Iris pigment epithelial cell (primary cell): ENCODE data around the gene STARD10.

Source experiments
- DNase-seq: peaks from one replicate; pipeline ENCODE4 v3.0.0-alpha.2; 2011; ENCODE audit warnings: low read depth

Gene STARD10

GRCh38 chr11:72724851-72725723 lies 68.8 kb downstream of the STARD10 start:
- peak; percentile 78 for DNase-seq

- DNase-seq = no peak
Observed at GRCh38 chr11:72724021-72724551, 69.8 kb downstream of the STARD10 start.

GRCh38 chr11:72723508-72723907 lies 70.3 kb downstream of the STARD10 start:
- no peak for DNase-seq

- peak; percentile 95 for DNase-seq
Observed at GRCh38 chr11:72722050-72722748, 71.6 kb downstream of the STARD10 start.

- DNase-seq = peak; percentile 45
Observed at GRCh38 chr11:72721689-72722049, 72.2 kb downstream of the STARD10 start.

- no peak for DNase-seq
Observed at GRCh38 chr11:72721276-72721675, 72.6 kb downstream of the STARD10 start.

GRCh38 chr11:72720784-72721183 lies 73.1 kb downstream of the STARD10 start:
- DNase-seq = no peak

GRCh38 chr11:72720047-72720446 lies 73.8 kb downstream of the STARD10 start:
- no peak for DNase-seq

GRCh38 chr11:72719551-72719950 lies 74.3 kb downstream of the STARD10 start:
- no peak for DNase-seq

GRCh38 chr11:72719144-72719543 lies 74.7 kb downstream of the STARD10 start:
- DNase-seq = peak; percentile 75

- DNase-seq = no peak
Observed at GRCh38 chr11:72718101-72718501, 75.7 kb downstream of the STARD10 start.

- DNase-seq = no peak
Observed at GRCh38 chr11:72716788-72717435, 76.9 kb downstream of the STARD10 start.

GRCh38 chr11:72716290-72716689 lies 77.6 kb downstream of the STARD10 start:
- no peak for DNase-seq

- no peak for DNase-seq
Observed at GRCh38 chr11:72712841-72713240, 81.0 kb downstream of the STARD10 start.

- no peak for DNase-seq
Observed at GRCh38 chr11:72712168-72712751, 81.6 kb downstream of the STARD10 start.

GRCh38 chr11:72711141-72711540 lies 82.7 kb downstream of the STARD10 start:
- DNase-seq = no peak

GRCh38 chr11:72710278-72710677 lies 83.6 kb downstream of the STARD10 start:
- DNase-seq = no peak

- no peak for DNase-seq
Observed at GRCh38 chr11:72709478-72710238, 84.2 kb downstream of the STARD10 start.

GRCh38 chr11:72707032-72707431 lies 86.8 kb downstream of the STARD10 start:
- no peak for DNase-seq

GRCh38 chr11:72706579-72706978 lies 87.3 kb downstream of the STARD10 start:
- DNase-seq = no peak
